Stimulated activated CD8-positive, alpha-beta memory T cell treated with anti-CD3 and anti-CD28 coated beads, Interleukin-12 subunit alpha, Interleukin-12 subunit beta, amount 100 ng/mL, for 1 hour (primary cell): ENCODE measurements around the gene SSTR4.
"Not testable (repeated sequence)": the region's sequence is repeated elsewhere in the genome, so short reads cannot be mapped to it uniquely, and the experiment has no call there.

Source experiments
- DNase-seq: peaks from one replicate; pipeline ENCODE4 v3.0.0-alpha.2; 2020; ENCODE audit warnings: low read depth

Gene SSTR4, protein sequence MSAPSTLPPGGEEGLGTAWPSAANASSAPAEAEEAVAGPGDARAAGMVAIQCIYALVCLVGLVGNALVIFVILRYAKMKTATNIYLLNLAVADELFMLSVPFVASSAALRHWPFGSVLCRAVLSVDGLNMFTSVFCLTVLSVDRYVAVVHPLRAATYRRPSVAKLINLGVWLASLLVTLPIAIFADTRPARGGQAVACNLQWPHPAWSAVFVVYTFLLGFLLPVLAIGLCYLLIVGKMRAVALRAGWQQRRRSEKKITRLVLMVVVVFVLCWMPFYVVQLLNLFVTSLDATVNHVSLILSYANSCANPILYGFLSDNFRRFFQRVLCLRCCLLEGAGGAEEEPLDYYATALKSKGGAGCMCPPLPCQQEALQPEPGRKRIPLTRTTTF

GRCh38 chr20:23034721-23035671, at the start of gene SSTR4:
Gene SSTR4, plus strand, starts transcription at chr20:23035312. Its CDS starts 172 bp downstream, at chr20:23035484.
- DNase-seq = no peak

GRCh38 chr20:22986601-22987000, 48.5 kb upstream of the SSTR4 start:
- no peak for DNase-seq

DNA sequence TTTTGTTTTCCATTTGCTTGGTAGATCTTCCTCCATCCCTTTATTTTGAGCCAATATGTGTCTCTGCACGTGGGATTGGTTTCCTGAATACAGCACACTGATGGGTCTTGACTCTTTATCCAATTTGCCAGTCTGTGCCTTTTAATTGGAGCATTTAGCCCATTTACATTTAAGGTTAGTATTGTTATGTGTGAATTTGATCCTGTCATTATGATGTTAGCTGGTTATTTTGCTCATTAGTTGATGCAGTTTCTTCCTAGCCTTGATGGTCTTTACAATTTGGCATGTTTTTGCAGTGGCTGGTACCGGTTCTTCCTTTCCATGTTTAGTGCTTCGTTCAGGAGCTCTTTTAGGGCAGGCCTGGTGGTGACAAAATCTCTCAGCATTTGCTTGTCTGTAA, 43.7 kb upstream of the SSTR4 start:
- DNase-seq = not testable (repeated sequence)

DNA sequence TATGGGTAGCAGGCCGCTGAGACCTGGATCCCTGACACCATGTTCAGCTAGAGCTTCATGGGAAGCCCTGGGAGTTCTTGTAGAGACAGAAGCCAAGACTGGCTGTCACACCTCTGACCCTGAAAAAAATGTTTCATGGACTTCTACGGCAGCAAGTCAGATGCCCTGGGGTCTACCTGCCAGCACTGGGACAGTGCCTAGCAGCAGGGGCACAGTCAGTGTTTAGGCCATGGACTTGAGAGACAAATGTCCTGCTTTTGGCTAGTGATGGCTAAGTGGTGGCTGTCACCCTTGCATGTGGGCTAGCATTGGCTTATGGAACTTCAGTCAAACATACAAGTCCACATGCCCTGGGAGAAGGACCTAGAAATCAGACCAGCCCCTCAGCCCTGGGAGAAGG, 41.3 kb upstream of the SSTR4 start:
- DNase-seq = no peak

DNA sequence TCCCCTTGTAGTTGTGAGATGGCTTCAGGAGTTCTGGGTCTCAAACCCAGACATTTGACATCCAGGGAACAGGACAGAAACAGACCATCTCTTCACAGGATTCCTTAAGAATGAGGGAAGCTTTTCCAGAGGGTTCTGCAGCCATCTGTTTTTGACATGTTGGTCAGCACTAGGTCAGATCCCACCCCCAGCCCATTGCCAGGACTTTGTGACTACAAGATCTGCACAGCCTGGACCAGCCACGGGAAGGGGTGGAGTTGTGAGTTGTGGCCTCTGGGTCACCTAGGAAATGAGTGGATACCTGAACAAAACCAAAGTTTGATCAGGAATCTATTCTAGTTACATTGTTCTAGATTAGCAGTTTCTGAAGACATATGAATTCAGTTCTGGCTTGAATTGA, 39.2 kb upstream of the SSTR4 start:
- DNase-seq = no peak

GRCh38 chr20:22998476-22998875, 36.6 kb upstream of the SSTR4 start:
- DNase-seq = no peak

- no peak for DNase-seq
These were observed 35.4 kb upstream of the SSTR4 start for GRCh38 chr20:22999756-23000155.

DNA sequence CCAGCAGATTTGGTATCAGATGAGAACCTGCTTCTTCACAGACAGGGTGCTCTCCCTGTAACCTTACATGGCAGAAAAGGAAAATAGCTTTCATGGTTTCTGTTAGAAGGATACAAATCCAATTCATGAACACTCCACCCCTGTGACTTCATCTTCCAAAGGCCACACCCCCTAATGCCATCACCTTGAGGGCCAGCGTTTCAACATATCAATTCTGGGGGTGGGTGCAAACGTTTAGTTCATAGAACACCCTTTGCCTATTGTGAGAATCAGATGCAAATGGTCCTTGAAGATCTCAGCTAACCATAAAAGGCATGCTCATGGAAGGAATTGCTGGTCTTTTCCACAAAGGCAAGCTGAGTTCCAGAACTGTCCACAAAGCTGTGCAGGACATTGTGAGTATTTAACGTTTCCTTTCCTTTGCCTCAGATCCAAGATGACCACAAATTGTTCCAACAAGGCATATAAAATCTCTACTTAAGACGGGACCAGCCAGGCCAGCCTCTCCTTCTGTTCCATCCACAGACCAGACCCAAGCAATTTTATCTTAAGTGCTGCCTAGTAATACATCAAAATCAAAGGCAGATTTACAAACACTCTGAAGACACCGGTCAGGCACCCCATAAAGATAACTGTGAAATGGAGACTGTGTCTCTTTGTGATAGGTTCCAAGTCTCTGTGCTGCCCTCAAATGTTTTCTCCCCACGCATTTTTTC, 34.7 kb upstream of the SSTR4 start:
- DNase-seq = no peak

GRCh38 chr20:23002276-23002675, 32.8 kb upstream of the SSTR4 start:
- no peak for DNase-seq

- no peak for DNase-seq
These were observed 32.0 kb upstream of the SSTR4 start for GRCh38 chr20:23003077-23003635.

DNA sequence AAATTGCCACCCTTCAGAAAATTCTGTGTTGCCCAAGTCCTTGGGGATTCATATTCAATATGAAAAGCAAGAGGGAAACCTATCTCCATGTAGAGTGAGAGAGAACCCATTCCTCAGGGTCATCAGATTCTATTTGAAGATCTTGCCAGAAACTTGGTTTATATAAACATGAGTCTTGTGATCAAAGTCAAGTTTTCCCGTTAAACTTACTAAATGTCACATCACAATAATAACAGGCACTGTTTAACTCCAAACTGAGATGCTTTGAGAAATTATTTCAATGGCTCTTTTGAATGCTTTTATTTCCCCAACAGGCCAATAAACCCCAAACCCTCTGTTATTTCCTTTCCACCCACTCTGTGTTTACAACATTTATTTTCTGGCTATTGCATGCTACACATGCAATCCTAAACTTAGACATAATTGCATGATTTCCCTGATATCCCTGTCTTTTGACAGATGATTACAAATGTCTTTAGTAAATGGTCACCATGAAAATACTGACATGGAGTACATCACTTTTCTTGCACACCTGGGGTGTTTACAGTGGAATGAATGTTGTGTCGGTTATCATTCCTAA, 31.1 kb upstream of the SSTR4 start:
- DNase-seq = no peak

DNA sequence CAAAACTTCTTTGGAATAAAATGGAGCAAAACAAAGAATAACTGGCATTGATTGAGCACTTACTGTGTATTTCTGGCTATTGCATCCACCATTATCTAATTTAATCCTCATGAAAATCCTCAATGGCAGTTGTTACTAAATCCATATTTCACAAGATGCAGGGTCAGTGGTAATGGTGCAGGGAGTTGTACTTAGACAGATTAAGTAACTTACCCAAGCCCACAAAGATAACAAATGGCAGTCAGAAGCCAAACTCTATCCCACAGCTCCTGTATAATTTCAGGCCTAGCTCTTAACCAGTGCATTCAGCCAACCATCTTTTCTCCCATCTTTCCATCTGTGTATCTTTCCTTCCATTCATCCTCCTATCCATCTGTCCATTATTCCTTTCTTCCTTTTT, 29.3 kb upstream of the SSTR4 start:
- DNase-seq = no peak

GRCh38 chr20:23007462-23007861, 27.6 kb upstream of the SSTR4 start:
- DNase-seq = no peak

- no peak for DNase-seq
These were observed 27.0 kb upstream of the SSTR4 start for GRCh38 chr20:23007886-23008655.

GRCh38 chr20:23008667-23009066, 26.4 kb upstream of the SSTR4 start:
- no peak for DNase-seq

DNA sequence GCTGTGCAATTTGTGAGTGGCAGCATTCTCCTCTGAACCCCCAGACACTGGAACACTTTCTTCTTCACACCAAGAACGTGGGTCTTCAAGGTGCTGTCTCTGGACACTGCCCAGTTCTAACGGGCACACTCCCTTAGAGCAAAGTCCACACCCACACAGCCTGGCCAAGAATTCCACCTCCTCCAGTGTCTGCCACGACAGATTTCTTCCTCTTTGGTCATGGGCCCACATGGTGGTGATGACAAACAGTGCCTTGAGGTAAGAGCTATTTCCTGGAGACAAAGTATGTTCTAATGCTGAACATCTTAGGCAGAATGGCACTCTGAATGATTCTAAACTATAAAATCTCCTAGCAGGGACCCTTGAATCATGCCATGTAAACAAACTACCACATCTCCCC, 25.5 kb upstream of the SSTR4 start:
- DNase-seq = no peak

- DNase-seq = no peak
These were observed 25.0 kb upstream of the SSTR4 start for GRCh38 chr20:23010096-23010495.

GRCh38 chr20:23011008-23011721, 23.9 kb upstream of the SSTR4 start:
- DNase-seq = no peak

- DNase-seq = no peak
These were observed 21.7 kb upstream of the SSTR4 start for GRCh38 chr20:23013429-23013828.

DNA sequence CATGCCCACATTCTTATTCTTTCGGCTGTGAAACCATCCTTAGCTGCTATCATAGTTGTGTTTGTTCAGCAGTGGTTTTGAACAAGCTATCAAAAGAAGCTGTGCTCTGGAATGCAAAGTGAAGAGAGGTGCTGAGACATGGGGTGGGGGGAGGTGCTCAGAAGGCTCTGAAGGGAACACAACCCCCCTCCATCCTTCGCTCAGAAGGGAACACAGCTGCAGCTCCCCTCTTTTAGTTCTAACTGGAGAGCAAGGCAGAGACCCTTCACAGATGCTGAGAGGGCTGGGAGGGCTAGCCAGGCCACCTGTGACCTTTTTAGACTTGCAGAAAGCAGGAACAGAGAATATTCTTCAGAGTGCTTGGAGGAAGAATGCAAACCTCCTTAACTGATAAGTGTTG, 17.6 kb upstream of the SSTR4 start:
- DNase-seq = no peak
